22Rv1 (cell line): ENCODE data around the gene DRICH1.
"Not testable (repeated sequence)": the region's sequence is repeated elsewhere in the genome, so short reads cannot be mapped to it uniquely, and the experiment has no call there.

Source experiments
- H3K27ac ChIP-seq: fragments of 450-650 bp; 2 replicates; pipeline ENCODE4 v1.5.1; 2017
- CTCF ChIP-seq: fragments of 450-650 bp; IDR thresholded peaks from 2 replicates; pipeline ENCODE4 v1.5.1; 2017; ENCODE audit warnings: mild to moderate bottlenecking
- ZFX ChIP-seq: fragments of 450-650 bp; IDR thresholded peaks from 2 replicates; pipeline ENCODE4 v1.6.1; 2017; ENCODE audit warnings: antibody characterized with exemption, borderline replicate concordance

Gene DRICH1

GRCh38 chr22:23564276-23564675, 67.8 kb downstream of the DRICH1 start:
- H3K27ac ChIP-seq = no peak overlapping the region
- TF ChIP-seq ZFX (no peak), CTCF (no peak)

GRCh38 chr22:23563111-23563510, 69.0 kb downstream of the DRICH1 start:
- TF ChIP-seq ZFX (no peak), CTCF (no peak)
- H3K27ac ChIP-seq = no peak overlapping the region

- TF ChIP-seq CTCF (no peak), ZFX (no peak)
- no peak overlapping the region for H3K27ac ChIP-seq
Measured at GRCh38 chr22:23562186-23562585, 69.9 kb downstream of the DRICH1 start.

GRCh38 chr22:23561025-23561510, 71.1 kb downstream of the DRICH1 start:
- H3K27ac ChIP-seq = not testable (repeated sequence)

- H3K27ac ChIP-seq = not testable (repeated sequence)
Measured at GRCh38 chr22:23560215-23560614, 71.9 kb downstream of the DRICH1 start.
